ENCODE measurements around the gene KIFC1.

KIFC1 gene

DNA sequence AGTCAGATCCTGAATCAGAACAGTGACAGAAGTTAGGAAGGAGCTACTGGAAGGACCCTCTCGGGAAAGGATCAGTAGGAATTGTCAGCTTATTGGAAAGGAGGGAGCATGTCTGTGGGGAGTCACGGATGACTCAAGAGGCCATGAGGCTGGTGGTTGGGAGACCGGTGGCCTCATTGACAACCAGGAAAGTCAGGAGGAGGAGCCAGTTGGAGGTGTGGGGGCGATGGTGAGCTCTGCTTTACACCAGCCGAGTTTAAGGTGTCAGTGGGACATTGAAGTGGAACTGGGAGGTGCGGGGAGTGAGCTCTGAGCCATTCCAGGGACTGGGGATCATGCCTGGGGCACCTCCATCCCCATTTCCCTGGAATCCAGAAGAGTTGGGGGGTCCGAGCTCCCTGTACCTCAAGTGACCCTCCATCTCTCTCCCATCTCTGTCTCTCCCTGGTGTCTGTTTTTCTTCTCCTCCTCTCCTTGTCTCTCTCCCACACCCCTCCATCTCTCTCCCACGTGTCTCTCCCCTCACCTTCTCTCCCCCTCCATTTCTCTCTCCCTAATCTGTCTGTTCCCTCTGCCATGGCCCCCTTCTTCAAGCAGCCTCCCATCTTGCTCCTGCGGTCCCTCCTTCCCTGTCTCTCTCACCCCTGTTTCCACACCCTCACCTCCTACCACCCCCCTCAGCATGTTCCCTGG lies 48.5 kb downstream of the KIFC1 start:
- no peaks in the 10 kb centered on the region for H3K4me1 ChIP-seq (ENCODE audit: control extremely low read depth in 1 of 4, control insufficient read depth in 4 of 4, insufficient read depth in 4 of 4, low read length in 3 of 4)
- CTCF ChIA-PET: interaction anchor here (1.0 kb wide), 1 partner anchor 10 kb away, joined by 4 read pairs; no protein-coding TSS in a partner anchor
- no peaks in the 10 kb centered on the region for H3K9me3 ChIP-seq (ENCODE audit: control extremely low read depth in 1 of 5, control insufficient read depth in 4 of 5, insufficient read depth in 2 of 5, low read depth in 1 of 5, low read length in 4 of 5)
- DNase-seq: no peak
- POLR2A ChIA-PET: no interaction called here
- H3K36me3 ChIP-seq (ENCODE audit: control insufficient read depth in 4 of 4, insufficient read depth in 4 of 4, low read length in 3 of 4): peaks cover 12 to 93% (median 67%) of the 10 kb centered on the region in 4 experiments
- no peak overlapping the region for H3K27ac ChIP-seq (ENCODE audit: insufficient read depth in 1 of 2, low read depth in 1 of 2, low read length in 2 of 2, poor library complexity in 1 of 2, severe bottlenecking in 2 of 2)
- no peaks in the 10 kb centered on the region for H3K27me3 ChIP-seq (replicated peaks in 2 of 5; ENCODE audit: control insufficient read depth in 4 of 5, insufficient read depth in 5 of 5, low read length in 4 of 5)
- H3K4me3 ChIP-seq (ENCODE audit: control insufficient read depth in 1 of 7, extremely low read depth in 1 of 7, insufficient read depth in 4 of 7, low read depth in 2 of 7, low read length in 6 of 7): no peak overlapping the region
- 85% methylated on average over 9 of the region's 9 CpGs for WGBS (ENCODE audit: insufficient coverage)

DNA sequence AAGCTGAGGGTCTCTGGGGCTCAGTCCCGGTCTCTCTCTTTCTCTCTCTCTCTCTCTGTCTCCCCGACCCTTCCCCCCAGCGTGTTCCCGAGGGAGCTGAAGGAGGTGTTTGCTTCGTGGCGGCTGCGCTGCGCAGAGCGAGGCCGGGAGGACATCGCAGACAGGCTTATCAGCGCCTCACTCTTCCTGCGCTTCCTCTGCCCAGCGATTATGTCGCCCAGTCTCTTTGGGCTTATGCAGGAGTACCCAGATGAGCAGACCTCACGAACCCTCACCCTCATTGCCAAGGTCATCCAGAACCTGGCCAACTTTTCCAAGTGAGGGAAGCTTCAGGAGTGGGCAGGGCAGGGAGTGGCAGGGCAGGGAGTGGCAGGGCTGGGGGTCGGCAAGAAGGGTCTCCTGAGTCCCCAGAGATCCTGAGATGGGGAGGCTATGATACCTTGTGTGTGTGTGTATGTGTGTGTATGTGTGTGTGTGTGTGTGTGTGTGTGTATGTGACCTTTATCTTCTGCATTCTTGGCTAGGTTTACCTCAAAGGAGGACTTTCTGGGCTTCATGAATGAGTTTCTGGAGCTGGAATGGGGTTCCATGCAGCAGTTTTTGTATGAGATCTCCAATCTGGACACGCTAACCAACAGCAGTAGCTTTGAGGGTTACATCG lies 49.2 kb downstream of the KIFC1 start:
- H3K4me3 ChIP-seq (ENCODE audit: control insufficient read depth in 1 of 7, extremely low read depth in 1 of 7, insufficient read depth in 4 of 7, low read depth in 2 of 7, low read length in 6 of 7): no peak overlapping the region
- ChIA-PET POLR2A (no interaction called here), CTCF (interaction anchor here (0.9 to 1.1 kb wide), 4 partner anchors 9 to 12 kb away, joined by 3 to 4 read pairs (median 4); no protein-coding TSS in a partner anchor)
- no peak for DNase-seq
- H3K36me3 ChIP-seq (ENCODE audit: control insufficient read depth in 4 of 4, insufficient read depth in 4 of 4, low read length in 3 of 4): peaks cover 11 to 89% (median 65%) of the 10 kb centered on the region in 4 experiments
- no peaks in the 10 kb centered on the region for H3K9me3 ChIP-seq (ENCODE audit: control extremely low read depth in 1 of 5, control insufficient read depth in 4 of 5, insufficient read depth in 2 of 5, low read depth in 1 of 5, low read length in 4 of 5)
- no peak overlapping the region for H3K27ac ChIP-seq (ENCODE audit: insufficient read depth in 1 of 2, low read depth in 1 of 2, low read length in 2 of 2, poor library complexity in 1 of 2, severe bottlenecking in 2 of 2)
- WGBS (ENCODE audit: insufficient coverage): 90% methylated on average over 18 of the region's 19 CpGs
- H3K4me1 ChIP-seq (ENCODE audit: control extremely low read depth in 1 of 4, control insufficient read depth in 4 of 4, insufficient read depth in 4 of 4, low read length in 3 of 4): no peaks in the 10 kb centered on the region
- H3K27me3 ChIP-seq (replicated peaks in 2 of 5; ENCODE audit: control insufficient read depth in 4 of 5, insufficient read depth in 5 of 5, low read length in 4 of 5): no peaks in the 10 kb centered on the region

DNA sequence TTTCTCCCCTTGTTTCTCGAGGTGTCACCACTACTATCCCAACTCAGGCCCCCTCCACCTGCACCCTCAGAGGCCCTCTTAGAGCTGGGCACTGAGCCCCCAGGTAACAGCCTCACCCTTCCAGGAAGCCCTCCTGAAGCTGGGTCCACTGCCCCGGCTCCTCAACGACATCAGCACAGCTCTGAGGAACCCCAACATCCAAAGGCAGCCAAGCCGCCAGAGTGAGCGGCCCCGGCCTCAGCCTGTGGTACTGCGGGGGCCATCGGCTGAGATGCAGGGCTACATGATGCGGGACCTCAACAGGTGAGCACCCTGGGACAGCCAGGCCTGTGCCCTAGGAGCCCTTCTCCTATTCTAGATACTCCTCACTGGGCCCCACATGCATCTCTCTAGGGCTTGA lies 49.8 kb downstream of the KIFC1 start:
- CTCF ChIA-PET: interaction anchor here (0.9 to 1.1 kb wide), 3 partner anchors 8 to 12 kb away, joined by 3 to 4 read pairs (median 3); no protein-coding TSS in a partner anchor
- no peaks in the 10 kb centered on the region for H3K27me3 ChIP-seq (replicated peaks in 2 of 5; ENCODE audit: control insufficient read depth in 4 of 5, insufficient read depth in 5 of 5, low read length in 4 of 5)
- H3K4me3 ChIP-seq (ENCODE audit: control insufficient read depth in 1 of 7, extremely low read depth in 1 of 7, insufficient read depth in 4 of 7, low read depth in 2 of 7, low read length in 6 of 7): no peak overlapping the region
- POLR2A ChIA-PET: no interaction called here
- 96% methylated on average over 5 of the region's 9 CpGs for WGBS (ENCODE audit: insufficient coverage)
- DNase-seq: no peak
- no peaks in the 10 kb centered on the region for H3K4me1 ChIP-seq (ENCODE audit: control extremely low read depth in 1 of 4, control insufficient read depth in 4 of 4, insufficient read depth in 4 of 4, low read length in 3 of 4)
- H3K36me3 ChIP-seq (ENCODE audit: control insufficient read depth in 4 of 4, insufficient read depth in 4 of 4, low read length in 3 of 4): peaks cover 9 to 89% (median 64%) of the 10 kb centered on the region in 4 experiments
- H3K27ac ChIP-seq (ENCODE audit: insufficient read depth in 1 of 2, low read depth in 1 of 2, low read length in 2 of 2, poor library complexity in 1 of 2, severe bottlenecking in 2 of 2): no peak overlapping the region
- no peaks in the 10 kb centered on the region for H3K9me3 ChIP-seq (ENCODE audit: control extremely low read depth in 1 of 5, control insufficient read depth in 4 of 5, insufficient read depth in 2 of 5, low read depth in 1 of 5, low read length in 4 of 5)

DNA sequence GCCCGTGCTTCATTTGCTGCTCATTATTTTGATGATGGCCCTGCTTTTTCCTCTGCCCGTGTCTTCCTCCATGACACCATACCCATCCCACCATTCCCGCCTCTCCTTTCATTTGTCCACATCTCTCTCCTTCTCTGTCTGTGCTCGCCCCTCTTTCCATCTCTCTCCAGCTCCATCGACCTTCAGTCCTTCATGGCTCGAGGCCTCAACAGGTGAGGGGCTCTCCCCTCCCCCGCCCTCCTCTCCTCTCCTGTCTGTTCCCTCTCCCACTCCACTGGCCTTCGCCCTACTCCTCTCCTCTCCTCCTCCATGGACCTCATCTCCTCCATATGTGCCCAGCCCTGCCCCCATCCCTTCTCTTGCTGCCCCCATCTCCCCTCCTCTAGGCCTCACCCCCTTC lies 50.7 kb downstream of the KIFC1 start:
- Histone ChIP-seq H3K27me3 (replicated peaks in 2 of 5; ENCODE audit: control insufficient read depth in 4 of 5, insufficient read depth in 5 of 5, low read length in 4 of 5) (no peaks in the 10 kb centered on the region), H3K9me3 (ENCODE audit: control extremely low read depth in 1 of 5, control insufficient read depth in 4 of 5, insufficient read depth in 2 of 5, low read depth in 1 of 5, low read length in 4 of 5) (no peaks in the 10 kb centered on the region), H3K36me3 (ENCODE audit: control insufficient read depth in 4 of 4, insufficient read depth in 4 of 4, low read length in 3 of 4) (peaks cover 9 to 88% (median 64%) of the 10 kb centered on the region in 4 experiments), H3K4me1 (ENCODE audit: control extremely low read depth in 1 of 4, control insufficient read depth in 4 of 4, insufficient read depth in 4 of 4, low read length in 3 of 4) (no peaks in the 10 kb centered on the region), H3K4me3 (ENCODE audit: control insufficient read depth in 1 of 7, extremely low read depth in 1 of 7, insufficient read depth in 4 of 7, low read depth in 2 of 7, low read length in 6 of 7) (no peak overlapping the region), H3K27ac (ENCODE audit: insufficient read depth in 1 of 2, low read depth in 1 of 2, low read length in 2 of 2, poor library complexity in 1 of 2, severe bottlenecking in 2 of 2) (no peak overlapping the region)
- 97% methylated on average over 8 of the region's 8 CpGs for WGBS (ENCODE audit: insufficient coverage)
- no peak for DNase-seq
- CTCF ChIA-PET: no interaction called here
- POLR2A ChIA-PET: no interaction called here

DNA sequence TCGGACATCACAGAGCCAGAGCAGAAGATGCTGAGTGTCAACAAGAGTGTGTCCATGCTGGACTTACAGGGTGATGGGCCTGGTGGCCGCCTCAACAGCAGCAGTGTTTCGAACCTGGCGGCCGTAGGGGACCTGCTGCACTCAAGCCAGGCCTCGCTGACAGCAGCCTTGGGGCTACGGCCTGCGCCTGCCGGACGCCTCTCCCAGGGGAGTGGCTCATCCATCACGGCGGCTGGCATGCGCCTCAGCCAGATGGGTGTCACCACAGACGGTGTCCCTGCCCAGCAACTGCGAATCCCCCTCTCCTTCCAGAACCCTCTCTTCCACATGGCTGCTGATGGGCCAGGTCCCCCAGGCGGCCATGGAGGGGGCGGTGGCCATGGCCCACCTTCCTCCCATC lies 51.4 kb downstream of the KIFC1 start:
- Histone ChIP-seq H3K36me3 (ENCODE audit: control insufficient read depth in 4 of 4, insufficient read depth in 4 of 4, low read length in 3 of 4) (peaks cover 11 to 88% (median 61%) of the 10 kb centered on the region in 4 experiments), H3K9me3 (ENCODE audit: control extremely low read depth in 1 of 5, control insufficient read depth in 4 of 5, insufficient read depth in 2 of 5, low read depth in 1 of 5, low read length in 4 of 5) (no peaks in the 10 kb centered on the region), H3K4me1 (ENCODE audit: control extremely low read depth in 1 of 4, control insufficient read depth in 4 of 4, insufficient read depth in 4 of 4, low read length in 3 of 4) (no peaks in the 10 kb centered on the region), H3K27me3 (replicated peaks in 2 of 5; ENCODE audit: control insufficient read depth in 4 of 5, insufficient read depth in 5 of 5, low read length in 4 of 5) (no peaks in the 10 kb centered on the region), H3K27ac (ENCODE audit: insufficient read depth in 1 of 2, low read depth in 1 of 2, low read length in 2 of 2, poor library complexity in 1 of 2, severe bottlenecking in 2 of 2) (no peak overlapping the region), H3K4me3 (ENCODE audit: control insufficient read depth in 1 of 7, extremely low read depth in 1 of 7, insufficient read depth in 4 of 7, low read depth in 2 of 7, low read length in 6 of 7) (no peak overlapping the region)
- DNase-seq: no peak
- CTCF ChIA-PET: no interaction called here
- WGBS (ENCODE audit: insufficient coverage): 98% methylated on average over 11 of the region's 17 CpGs
- POLR2A ChIA-PET: no interaction called here

DNA sequence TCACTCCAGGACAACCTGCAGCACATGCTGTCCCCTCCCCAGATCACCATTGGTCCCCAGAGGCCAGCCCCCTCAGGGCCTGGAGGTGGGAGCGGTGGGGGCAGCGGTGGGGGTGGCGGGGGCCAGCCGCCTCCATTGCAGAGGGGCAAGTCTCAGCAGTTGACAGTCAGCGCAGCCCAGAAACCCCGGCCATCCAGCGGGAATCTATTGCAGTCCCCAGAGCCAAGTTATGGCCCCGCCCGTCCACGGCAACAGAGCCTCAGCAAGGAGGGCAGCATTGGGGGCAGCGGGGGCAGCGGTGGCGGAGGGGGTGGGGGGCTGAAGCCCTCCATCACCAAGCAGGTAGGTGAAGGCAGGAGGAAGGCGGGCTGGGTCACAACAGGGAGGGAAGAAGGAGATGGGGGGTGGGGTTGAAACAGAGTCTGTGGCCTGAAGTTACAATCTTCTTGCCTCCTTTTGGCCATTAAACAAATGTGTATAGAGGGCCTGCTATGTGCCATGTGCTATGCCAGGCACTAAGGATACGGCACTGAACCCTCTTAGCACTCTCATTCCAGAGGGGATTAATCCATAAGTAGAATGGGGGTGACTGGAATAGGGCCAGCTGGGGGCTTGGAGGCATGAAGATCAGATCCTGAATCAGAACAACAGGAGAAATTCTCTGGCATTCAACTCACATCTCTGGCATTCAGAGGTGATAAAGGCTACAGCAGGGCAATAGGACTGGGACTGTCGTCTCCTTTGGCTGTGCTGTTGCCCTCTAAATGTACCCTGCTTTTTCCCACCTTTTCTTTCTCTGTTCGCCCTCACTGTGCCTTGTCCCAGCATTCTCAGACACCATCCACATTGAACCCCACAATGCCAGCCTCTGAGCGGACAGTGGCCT lies 52.2 kb downstream of the KIFC1 start:
- H3K27ac ChIP-seq (ENCODE audit: insufficient read depth in 1 of 2, low read depth in 1 of 2, low read length in 2 of 2, poor library complexity in 1 of 2, severe bottlenecking in 2 of 2): no peak overlapping the region

More for the DNA sequence above, 52.2 kb downstream of the KIFC1 start:
- H3K27me3 ChIP-seq (replicated peaks in 2 of 5; ENCODE audit: control insufficient read depth in 4 of 5, insufficient read depth in 5 of 5, low read length in 4 of 5): no peaks in the 10 kb centered on the region
- ChIA-PET CTCF (interaction anchor here (1.4 to 2.5 kb wide), 2 partner anchors 14 to 26 kb away, joined by 3 to 9 read pairs; partner anchors contain the start of gene CUTA), POLR2A (interaction anchor here (0.5 kb wide), 1 partner anchor 100 kb away, joined by 4 read pairs; no protein-coding TSS in a partner anchor)
- H3K4me1 ChIP-seq (ENCODE audit: control extremely low read depth in 1 of 4, control insufficient read depth in 4 of 4, insufficient read depth in 4 of 4, low read length in 3 of 4): no peaks in the 10 kb centered on the region
- no peak for DNase-seq
- no peak overlapping the region for H3K4me3 ChIP-seq (ENCODE audit: control insufficient read depth in 1 of 7, extremely low read depth in 1 of 7, insufficient read depth in 4 of 7, low read depth in 2 of 7, low read length in 6 of 7)
- peaks cover 11 to 88% (median 58%) of the 10 kb centered on the region in 4 experiments for H3K36me3 ChIP-seq (ENCODE audit: control insufficient read depth in 4 of 4, insufficient read depth in 4 of 4, low read length in 3 of 4)
- 91% methylated on average over 7 of the region's 18 CpGs for WGBS (ENCODE audit: insufficient coverage)
- no peaks in the 10 kb centered on the region for H3K9me3 ChIP-seq (ENCODE audit: control extremely low read depth in 1 of 5, control insufficient read depth in 4 of 5, insufficient read depth in 2 of 5, low read depth in 1 of 5, low read length in 4 of 5)

Measured in common myeloid progenitor, CD34-positive (primary cell).